Measurements from ENCODE around the gene BIN1.

DNA sequence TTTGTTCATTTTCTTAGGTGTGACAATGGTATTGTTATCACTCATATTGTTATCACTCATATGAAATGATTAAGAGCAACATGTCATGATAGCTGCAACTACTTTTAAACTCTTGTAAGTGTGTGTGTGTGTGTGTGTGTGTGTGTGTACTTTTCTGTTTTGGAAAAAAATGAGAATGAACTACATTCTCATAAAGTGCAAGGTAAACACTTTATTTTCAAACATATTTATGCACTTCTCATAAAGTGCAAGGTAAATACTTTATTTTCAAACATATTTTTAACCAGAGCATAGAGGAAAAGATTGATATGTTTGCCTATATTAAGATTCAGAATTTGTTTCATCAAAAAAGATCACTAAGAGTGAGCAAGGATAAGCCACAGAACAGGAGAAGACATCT, 108.5 kb downstream of the BIN1 start:
- TF ChIP-seq, protein P1, sequence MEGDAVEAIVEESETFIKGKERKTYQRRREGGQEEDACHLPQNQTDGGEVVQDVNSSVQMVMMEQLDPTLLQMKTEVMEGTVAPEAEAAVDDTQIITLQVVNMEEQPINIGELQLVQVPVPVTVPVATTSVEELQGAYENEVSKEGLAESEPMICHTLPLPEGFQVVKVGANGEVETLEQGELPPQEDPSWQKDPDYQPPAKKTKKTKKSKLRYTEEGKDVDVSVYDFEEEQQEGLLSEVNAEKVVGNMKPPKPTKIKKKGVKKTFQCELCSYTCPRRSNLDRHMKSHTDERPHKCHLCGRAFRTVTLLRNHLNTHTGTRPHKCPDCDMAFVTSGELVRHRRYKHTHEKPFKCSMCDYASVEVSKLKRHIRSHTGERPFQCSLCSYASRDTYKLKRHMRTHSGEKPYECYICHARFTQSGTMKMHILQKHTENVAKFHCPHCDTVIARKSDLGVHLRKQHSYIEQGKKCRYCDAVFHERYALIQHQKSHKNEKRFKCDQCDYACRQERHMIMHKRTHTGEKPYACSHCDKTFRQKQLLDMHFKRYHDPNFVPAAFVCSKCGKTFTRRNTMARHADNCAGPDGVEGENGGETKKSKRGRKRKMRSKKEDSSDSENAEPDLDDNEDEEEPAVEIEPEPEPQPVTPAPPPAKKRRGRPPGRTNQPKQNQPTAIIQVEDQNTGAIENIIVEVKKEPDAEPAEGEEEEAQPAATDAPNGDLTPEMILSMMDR (IDR thresholded peaks at IDR 0.05) = no peak
- TF ChIP-seq POLR2A (IDR thresholded peaks at IDR 0.05) (no peak), EP300 (IDR thresholded peaks at IDR 0.05) (no peak)

Measured in gastroesophageal sphincter (tissue), 3 donors.